ENCODE data around the gene SORCS1.

- TF ChIP-seq CTCF (IDR thresholded peaks at IDR 0.05; ENCODE audit: low read depth, low read length, missing input control) (no peak), TAF1 (conservative IDR thresholded peaks at IDR 0.05) (peak; percentile 26), JUND (IDR thresholded peaks at IDR 0.05) (peak; percentile 54 to 80), ATF3 (IDR thresholded peaks at IDR 0.05) (no peak), GABPA (IDR thresholded peaks at IDR 0.05 in 1 of 2, conservative IDR thresholded peaks at IDR 0.05 in 1 of 2) (no peak), RAD21 (IDR thresholded peaks at IDR 0.05) (peak; percentile 57 to 70), EGR1 (IDR thresholded peaks at IDR 0.05; ENCODE audit: low read depth in 2 of 2) (peak in 1 of 2 donors; percentile 25), YY1 (IDR thresholded peaks at IDR 0.05) (peak; percentile 69), MAX (IDR thresholded peaks at IDR 0.05) (peak; percentile 68), ZBTB33 (IDR thresholded peaks at IDR 0.05) (no peak), REST (IDR thresholded peaks at IDR 0.05) (peak; percentile 61), SP1 (IDR thresholded peaks at IDR 0.05) (peak; percentile 94)
Observed at GRCh38 chr10:106931159-106931852, 233.2 kb downstream of the SORCS1 start.
